ENCODE data around the gene MICAL2.

The MICAL2 gene

DNA sequence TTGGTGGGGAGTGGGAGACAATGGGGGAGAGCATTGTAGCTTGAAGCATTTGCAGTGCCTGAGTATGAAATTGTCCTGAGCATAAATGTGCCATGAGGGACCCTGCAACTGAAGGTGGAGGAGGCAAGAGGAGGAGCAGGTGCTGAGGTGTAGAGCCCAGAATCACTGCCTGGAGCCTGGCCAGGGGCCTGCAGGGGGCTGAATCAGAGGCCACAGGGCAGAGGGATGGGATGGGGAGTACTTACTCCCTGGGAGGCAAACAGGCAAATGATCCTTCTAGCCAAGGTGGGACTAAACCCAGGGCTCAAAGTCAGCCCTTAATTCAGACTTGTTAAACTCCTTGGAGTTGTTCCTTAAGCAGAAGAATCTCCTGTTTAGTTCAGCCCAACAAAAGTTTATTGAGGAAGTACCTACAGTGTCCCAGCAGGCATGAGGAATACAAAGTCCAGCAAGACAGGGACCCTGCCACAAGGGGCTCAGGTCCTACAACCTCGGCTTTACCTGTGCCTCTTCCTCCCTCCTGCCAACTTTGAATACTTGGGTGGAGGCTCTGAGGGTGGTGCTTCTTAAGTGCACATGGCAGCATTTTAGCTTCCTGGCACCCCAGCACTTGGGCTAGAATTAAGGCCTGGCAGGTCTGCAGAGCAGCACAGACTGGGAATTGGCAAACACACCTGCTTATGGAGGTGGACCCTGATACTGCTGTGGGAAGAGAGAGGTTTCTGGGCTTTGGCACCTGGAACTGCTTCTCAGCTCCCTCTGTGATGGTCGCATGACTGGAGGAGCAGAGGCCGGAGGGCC is 20.0 kb downstream of the MICAL2 start:
- no peak for ATAC-seq
- TF ChIP-seq BACH2 (CRISPR knock-in tag; IDR thresholded peaks at IDR 0.05; ENCODE audit: borderline replicate concordance): no peak
- no peak for TF ChIP-seq ZFP3 (CRISPR knock-in tag; IDR thresholded peaks at IDR 0.05)
- TF ChIP-seq, protein P1, sequence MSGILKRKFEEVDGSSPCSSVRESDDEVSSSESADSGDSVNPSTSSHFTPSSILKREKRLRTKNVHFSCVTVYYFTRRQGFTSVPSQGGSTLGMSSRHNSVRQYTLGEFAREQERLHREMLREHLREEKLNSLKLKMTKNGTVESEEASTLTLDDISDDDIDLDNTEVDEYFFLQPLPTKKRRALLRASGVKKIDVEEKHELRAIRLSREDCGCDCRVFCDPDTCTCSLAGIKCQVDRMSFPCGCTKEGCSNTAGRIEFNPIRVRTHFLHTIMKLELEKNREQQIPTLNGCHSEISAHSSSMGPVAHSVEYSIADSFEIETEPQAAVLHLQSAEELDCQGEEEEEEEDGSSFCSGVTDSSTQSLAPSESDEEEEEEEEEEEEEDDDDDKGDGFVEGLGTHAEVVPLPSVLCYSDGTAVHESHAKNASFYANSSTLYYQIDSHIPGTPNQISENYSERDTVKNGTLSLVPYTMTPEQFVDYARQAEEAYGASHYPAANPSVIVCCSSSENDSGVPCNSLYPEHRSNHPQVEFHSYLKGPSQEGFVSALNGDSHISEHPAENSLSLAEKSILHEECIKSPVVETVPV (CRISPR knock-in tag; IDR thresholded peaks at IDR 0.05): no peak

DNA sequence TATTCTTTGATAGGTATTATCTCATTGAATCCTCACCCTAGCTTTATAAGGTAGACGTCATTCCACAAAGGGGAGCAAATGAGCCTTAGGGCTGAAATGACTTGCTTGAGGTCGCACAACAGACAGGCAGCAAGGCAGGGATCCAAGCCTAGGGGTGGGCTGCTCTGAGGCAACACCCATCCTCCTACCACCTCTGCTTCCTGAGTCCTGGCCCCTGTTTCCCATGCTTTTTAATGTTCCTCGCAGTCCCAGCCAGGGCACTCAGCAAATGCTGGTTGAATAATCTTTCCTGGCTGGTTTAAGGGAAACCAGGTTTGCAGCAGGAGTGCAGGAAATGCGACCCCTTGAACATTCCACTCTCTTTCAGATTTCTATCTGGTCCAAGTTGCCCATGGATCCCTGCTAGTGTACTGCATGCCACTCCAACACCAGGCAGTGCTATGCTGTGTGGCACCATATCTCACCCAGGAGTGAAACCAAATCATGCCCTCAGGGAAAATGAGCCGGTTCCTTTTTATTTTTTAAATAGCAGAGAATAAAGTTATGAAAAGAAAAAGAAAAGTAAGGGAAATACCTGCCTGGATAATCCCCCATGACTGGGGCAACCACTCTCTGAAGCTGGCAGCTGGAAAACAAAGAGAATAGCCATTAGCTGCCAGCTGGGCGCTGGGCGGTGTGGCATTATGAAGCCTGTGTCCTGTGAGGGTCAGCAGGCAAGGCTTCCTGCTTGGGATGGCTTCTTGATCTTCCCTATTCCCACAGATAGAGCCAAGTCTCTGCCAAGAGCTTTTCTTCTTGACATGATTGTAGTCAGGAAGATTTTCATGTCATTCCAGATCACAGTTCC is 21.8 kb downstream of the MICAL2 start:
- peak; percentile 31; the same call in 2 of the 3 replicates for ATAC-seq
- TF ChIP-seq, protein P2, sequence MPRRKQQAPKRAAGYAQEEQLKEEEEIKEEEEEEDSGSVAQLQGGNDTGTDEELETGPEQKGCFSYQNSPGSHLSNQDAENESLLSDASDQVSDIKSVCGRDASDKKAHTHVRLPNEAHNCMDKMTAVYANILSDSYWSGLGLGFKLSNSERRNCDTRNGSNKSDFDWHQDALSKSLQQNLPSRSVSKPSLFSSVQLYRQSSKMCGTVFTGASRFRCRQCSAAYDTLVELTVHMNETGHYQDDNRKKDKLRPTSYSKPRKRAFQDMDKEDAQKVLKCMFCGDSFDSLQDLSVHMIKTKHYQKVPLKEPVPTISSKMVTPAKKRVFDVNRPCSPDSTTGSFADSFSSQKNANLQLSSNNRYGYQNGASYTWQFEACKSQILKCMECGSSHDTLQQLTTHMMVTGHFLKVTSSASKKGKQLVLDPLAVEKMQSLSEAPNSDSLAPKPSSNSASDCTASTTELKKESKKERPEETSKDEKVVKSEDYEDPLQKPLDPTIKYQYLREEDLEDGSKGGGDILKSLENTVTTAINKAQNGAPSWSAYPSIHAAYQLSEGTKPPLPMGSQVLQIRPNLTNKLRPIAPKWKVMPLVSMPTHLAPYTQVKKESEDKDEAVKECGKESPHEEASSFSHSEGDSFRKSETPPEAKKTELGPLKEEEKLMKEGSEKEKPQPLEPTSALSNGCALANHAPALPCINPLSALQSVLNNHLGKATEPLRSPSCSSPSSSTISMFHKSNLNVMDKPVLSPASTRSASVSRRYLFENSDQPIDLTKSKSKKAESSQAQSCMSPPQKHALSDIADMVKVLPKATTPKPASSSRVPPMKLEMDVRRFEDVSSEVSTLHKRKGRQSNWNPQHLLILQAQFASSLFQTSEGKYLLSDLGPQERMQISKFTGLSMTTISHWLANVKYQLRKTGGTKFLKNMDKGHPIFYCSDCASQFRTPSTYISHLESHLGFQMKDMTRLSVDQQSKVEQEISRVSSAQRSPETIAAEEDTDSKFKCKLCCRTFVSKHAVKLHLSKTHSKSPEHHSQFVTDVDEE (CRISPR knock-in tag; IDR thresholded peaks at IDR 0.05): no peak
- no peak for TF ChIP-seq OSR1 (CRISPR knock-in tag; IDR thresholded peaks at IDR 0.05)
- TF ChIP-seq ZC3H10 (CRISPR knock-in tag; IDR thresholded peaks at IDR 0.05): no peak
- no peak for TF ChIP-seq ESRRG (CRISPR knock-in tag; IDR thresholded peaks at IDR 0.05)
- TF ChIP-seq ARNTL (CRISPR knock-in tag; IDR thresholded peaks at IDR 0.05; ENCODE audit: borderline replicate concordance, low read depth): no peak
- TF ChIP-seq BACH2 (CRISPR knock-in tag; IDR thresholded peaks at IDR 0.05; ENCODE audit: borderline replicate concordance): no peak
- no peak for TF ChIP-seq TCF4 (CRISPR knock-in tag; IDR thresholded peaks at IDR 0.05; ENCODE audit: borderline replicate concordance)
- TF ChIP-seq RARB (CRISPR knock-in tag; IDR thresholded peaks at IDR 0.05): no peak
- TF ChIP-seq, protein P3, sequence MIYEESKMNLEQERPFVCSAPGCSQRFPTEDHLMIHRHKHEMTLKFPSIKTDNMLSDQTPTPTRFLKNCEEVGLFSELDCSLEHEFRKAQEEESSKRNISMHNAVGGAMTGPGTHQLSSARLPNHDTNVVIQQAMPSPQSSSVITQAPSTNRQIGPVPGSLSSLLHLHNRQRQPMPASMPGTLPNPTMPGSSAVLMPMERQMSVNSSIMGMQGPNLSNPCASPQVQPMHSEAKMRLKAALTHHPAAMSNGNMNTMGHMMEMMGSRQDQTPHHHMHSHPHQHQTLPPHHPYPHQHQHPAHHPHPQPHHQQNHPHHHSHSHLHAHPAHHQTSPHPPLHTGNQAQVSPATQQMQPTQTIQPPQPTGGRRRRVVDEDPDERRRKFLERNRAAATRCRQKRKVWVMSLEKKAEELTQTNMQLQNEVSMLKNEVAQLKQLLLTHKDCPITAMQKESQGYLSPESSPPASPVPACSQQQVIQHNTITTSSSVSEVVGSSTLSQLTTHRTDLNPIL (CRISPR knock-in tag; IDR thresholded peaks at IDR 0.05; ENCODE audit: low read depth): no peak
- TF ChIP-seq ISL1 (CRISPR knock-in tag; IDR thresholded peaks at IDR 0.05): no peak
- TF ChIP-seq ZFP30 (CRISPR knock-in tag; IDR thresholded peaks at IDR 0.05): no peak
- no peak for TF ChIP-seq TOX (CRISPR knock-in tag; IDR thresholded peaks at IDR 0.05; ENCODE audit: borderline replicate concordance)
- no peak for TF ChIP-seq SNAI2 (CRISPR knock-in tag; IDR thresholded peaks at IDR 0.05)
- TF ChIP-seq ZNF8 (CRISPR knock-in tag; IDR thresholded peaks at IDR 0.05): no peak
- TF ChIP-seq ZNF565 (CRISPR knock-in tag; conservative IDR thresholded peaks at IDR 0.05; ENCODE audit: low read depth): no peak
- TF ChIP-seq, protein P4, sequence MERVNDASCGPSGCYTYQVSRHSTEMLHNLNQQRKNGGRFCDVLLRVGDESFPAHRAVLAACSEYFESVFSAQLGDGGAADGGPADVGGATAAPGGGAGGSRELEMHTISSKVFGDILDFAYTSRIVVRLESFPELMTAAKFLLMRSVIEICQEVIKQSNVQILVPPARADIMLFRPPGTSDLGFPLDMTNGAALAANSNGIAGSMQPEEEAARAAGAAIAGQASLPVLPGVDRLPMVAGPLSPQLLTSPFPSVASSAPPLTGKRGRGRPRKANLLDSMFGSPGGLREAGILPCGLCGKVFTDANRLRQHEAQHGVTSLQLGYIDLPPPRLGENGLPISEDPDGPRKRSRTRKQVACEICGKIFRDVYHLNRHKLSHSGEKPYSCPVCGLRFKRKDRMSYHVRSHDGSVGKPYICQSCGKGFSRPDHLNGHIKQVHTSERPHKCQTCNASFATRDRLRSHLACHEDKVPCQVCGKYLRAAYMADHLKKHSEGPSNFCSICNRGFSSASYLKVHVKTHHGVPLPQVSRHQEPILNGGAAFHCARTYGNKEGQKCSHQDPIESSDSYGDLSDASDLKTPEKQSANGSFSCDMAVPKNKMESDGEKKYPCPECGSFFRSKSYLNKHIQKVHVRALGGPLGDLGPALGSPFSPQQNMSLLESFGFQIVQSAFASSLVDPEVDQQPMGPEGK (CRISPR knock-in tag; IDR thresholded peaks at IDR 0.05; ENCODE audit: borderline replicate concordance): no peak
- TF ChIP-seq GLIS3 (CRISPR knock-in tag; IDR thresholded peaks at IDR 0.05): no peak
- no peak for TF ChIP-seq PPARA (CRISPR knock-in tag; IDR thresholded peaks at IDR 0.05; ENCODE audit: borderline replicate concordance)
- TF ChIP-seq, protein P5, sequence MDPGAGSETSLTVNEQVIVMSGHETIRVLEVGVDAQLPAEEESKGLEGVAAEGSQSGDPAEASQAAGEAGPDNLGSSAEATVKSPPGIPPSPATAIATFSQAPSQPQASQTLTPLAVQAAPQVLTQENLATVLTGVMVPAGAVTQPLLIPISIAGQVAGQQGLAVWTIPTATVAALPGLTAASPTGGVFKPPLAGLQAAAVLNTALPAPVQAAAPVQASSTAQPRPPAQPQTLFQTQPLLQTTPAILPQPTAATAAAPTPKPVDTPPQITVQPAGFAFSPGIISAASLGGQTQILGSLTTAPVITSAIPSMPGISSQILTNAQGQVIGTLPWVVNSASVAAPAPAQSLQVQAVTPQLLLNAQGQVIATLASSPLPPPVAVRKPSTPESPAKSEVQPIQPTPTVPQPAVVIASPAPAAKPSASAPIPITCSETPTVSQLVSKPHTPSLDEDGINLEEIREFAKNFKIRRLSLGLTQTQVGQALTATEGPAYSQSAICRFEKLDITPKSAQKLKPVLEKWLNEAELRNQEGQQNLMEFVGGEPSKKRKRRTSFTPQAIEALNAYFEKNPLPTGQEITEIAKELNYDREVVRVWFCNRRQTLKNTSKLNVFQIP (CRISPR knock-in tag; IDR thresholded peaks at IDR 0.05; ENCODE audit: borderline replicate concordance, low read depth): no peak
